ENCODE measurements around the gene NHS.

The NHS gene

DNA sequence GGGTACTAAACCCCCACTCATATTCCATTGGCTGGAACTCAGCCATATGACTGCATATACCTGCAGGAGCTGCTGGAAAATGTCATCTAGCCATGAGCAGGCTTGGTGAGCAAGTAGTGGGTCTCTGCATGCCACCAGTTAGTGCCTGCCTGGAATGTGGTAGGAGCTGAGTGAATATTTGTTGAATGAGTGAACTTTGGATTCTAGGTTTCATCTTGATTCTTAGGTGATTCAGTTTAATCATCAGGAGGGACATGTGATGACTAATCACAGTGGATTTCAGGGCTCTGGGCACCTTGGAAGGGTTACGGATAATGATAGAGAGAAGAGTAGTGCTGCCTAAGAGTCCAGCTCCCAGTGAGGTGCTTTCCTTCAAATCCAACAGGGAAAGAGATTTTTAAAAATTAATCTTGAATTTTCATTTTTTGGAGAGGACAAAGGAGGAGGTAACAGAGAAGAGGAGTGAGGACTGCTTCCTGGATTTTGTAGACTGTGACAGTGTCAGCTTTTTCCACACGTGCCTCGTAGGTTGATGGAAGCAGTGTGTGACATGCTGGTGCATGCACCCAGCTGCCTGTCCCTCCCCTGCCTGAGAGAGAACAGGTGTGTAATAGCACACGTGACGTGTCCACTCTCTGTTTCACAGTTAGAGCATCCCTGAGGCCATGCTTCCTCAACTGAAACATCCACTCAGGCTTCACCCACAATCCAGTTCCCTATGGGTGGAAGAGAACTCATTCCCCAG, 30.4 kb downstream of the NHS start:
- peak; percentile 99 for FAIRE-seq
- peak; percentile 94 for DNase-seq (ENCODE audit: low spot score)

DNA sequence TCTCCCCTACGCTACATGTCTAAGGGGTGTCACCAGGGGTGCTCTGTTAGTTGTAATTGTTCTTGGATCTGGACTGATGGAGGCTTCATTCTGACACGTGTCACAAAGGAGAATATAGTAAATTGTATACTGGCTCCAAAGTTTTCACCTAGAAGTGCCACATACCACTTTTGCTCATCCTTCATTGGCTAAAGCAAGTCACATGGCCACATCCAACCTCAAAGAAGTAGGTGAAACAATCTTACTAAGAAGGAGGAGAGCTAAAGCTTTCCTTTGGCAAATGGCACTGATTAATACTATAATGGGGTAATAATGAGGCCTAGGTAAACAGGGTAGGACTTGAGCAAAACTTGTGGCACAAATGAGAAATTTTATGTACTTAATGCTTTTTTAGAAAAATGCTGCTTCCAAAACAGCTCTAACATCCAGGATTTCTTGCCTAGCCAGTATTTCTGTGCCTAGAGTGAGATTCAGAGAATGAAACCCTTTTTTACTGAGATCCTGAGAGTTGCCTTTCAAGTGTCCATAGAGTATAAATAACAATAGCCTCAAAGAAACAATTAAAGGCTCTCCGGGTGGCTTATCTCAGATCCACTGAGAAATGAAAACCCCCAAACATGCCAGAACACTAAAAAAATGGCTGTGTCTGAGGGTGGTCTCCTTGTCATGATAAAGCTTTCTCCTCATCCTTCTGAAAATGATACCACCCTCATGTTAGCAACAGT, 34.7 kb downstream of the NHS start:
- DNase-seq (ENCODE audit: low spot score) (no peak), FAIRE-seq (no peak)

- FAIRE-seq (no peak), DNase-seq (ENCODE audit: low spot score) (no peak)
Measured at GRCh38 chrX:17410651-17411050, 35.7 kb downstream of the NHS start.

GRCh38 chrX:17411205-17411604, 36.2 kb downstream of the NHS start:
- DNase-seq (ENCODE audit: low spot score): peak; percentile 51
- peak; percentile 71 for FAIRE-seq

- peak; percentile 95 for FAIRE-seq
Measured at GRCh38 chrX:17412692-17413091, 37.7 kb downstream of the NHS start.

GRCh38 chrX:17413228-17413627, 38.2 kb downstream of the NHS start:
- DNase-seq (ENCODE audit: low spot score) (peak; percentile 42), FAIRE-seq (no peak)

More at GRCh38 chrX:17412692-17413091, 37.7 kb downstream of the NHS start:
- DNase-seq (ENCODE audit: low spot score): peak; percentile 69

- no peak for FAIRE-seq
Measured at GRCh38 chrX:17414027-17414658, 39.1 kb downstream of the NHS start.

DNA sequence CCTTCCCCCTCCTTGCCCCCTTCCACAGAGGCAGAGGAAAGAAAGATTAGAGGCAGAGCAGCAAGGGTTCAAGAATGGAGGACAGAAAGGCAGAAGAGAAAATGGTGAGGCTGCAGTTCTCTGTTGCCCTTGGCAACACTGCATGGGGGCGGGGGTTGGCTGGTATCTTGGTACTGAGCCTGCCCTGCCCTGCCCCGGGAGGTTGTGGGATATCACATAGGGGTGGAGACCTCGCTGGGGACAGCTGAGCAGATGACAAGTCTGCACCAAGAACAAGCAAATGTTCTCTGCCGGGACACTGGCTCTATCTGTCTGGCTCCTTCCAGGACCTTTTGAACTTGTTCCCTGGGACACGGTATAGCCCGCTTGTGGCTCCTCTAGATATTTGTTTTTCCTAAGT, 39.8 kb downstream of the NHS start:
- no peak for FAIRE-seq

More at GRCh38 chrX:17414027-17414658, 39.1 kb downstream of the NHS start:
- no peak for DNase-seq (ENCODE audit: low spot score)

DNA sequence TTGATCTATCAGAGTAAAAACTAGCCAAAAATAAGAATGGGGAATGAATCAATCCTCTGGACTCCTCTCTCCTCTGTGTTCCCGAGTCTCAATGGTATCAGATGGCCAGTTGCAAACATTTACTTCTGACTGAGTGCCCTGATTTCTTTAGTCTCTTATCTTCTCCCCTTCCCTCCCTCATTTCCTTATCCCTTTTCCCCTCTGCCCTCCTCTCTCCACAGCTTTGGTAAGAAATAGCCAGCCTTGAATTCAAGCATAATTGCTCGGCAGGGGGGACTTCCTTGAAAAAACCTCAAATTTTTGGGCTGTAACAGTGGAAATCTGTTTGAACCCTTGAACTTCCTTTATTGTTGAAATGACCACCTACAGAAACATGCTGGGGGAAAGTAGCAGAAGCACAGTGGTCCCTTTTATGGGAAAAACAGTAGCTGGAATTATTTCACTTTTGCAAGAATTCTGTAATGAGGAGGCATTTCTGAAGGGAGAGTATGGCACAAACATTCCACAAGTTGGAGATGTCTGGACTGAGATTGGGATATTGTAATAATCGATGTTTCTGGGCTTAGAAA, 40.3 kb downstream of the NHS start:
- DNase-seq (ENCODE audit: low spot score) (no peak), FAIRE-seq (no peak)

More for the DNA sequence above, 39.8 kb downstream of the NHS start:
- DNase-seq (ENCODE audit: low spot score): no peak

GRCh38 chrX:17417372-17417771, 42.4 kb downstream of the NHS start:
- DNase-seq (ENCODE audit: low spot score) (no peak), FAIRE-seq (peak; percentile 52)

DNA sequence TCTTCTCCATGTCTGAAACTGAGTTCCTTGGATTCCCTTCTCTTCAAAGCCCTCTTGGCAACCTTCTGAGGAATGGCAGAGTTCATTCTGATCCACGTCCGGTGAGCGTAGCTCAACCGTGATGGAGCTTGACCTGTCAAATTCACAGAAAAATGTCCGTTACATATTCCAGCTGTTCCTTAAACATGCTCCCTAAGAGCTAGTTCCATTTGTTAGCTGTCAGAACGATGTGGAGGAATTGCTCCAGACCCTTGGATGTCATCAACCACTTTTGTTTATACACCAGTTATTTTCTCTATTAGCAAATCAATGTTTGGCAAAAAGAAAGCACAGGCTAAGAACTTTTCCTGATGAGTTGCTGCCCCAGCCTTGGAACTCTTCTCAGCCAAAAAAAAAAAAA, 50.1 kb downstream of the NHS start:
- FAIRE-seq (no peak), DNase-seq (ENCODE audit: low spot score) (no peak)

DNA sequence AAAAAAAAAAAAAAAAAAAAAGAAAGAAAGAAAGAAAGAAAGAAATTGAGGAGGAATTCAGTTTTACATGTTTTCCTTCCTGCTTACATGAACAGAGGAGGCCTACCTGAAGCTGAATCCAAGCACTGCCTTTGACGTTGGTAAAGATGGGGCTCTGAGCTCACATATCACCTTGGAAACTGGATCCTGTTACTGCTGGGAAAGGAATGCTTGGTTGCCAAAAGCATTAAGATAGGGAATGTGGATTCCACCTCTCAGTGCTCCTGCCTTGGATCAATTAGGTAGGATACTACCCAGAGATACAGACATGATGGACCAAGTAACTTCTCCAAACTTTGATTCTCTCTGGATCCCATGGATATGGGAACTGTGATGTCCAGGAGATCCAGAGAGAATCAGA, 50.6 kb downstream of the NHS start:
- no peak for FAIRE-seq
- no peak for DNase-seq (ENCODE audit: low spot score)

DNA sequence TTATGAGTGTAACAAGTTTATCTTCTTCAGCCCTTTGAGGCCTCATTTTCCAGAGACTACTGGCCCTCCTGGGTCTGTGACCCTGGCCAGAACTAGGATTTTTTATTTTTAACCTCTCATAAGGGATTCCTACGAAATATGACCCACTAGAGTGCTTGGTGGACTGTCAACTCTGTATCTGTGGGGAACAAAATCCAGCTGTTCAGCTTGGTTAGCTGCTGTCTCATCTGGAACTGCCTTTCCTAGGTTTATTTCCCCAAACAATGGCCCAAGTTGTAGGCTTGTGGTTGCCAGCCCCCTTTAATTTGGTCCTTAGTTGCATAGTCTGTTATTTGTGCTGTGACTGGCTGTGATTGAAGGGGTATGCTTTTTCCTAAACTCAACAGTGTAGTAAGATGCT, 56.2 kb downstream of the NHS start:
- no peak for DNase-seq (ENCODE audit: low spot score)
- FAIRE-seq: no peak

DNA sequence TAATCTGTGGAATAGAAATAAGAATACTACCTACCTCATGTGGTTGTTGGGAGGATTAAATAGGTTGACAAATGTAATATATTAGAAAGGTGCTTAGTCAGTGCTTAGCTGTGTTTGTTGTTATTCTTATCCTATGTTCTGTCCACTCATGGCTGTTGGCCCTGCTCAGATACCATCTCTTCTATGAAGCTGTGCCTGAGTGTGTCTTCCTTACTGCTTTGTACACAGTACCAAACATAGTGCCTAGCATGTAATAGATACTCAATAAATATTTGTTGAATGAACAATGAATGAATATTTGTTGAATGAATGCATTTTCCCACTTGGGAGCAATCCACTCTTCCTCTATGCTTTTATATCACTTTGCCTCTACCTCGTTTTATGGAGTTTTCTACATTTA, 57.2 kb downstream of the NHS start:
- DNase-seq (ENCODE audit: low spot score) (no peak), FAIRE-seq (no peak)

GRCh38 chrX:17433965-17434364, 59.0 kb downstream of the NHS start:
- FAIRE-seq (no peak), DNase-seq (ENCODE audit: low spot score) (no peak)

DNA sequence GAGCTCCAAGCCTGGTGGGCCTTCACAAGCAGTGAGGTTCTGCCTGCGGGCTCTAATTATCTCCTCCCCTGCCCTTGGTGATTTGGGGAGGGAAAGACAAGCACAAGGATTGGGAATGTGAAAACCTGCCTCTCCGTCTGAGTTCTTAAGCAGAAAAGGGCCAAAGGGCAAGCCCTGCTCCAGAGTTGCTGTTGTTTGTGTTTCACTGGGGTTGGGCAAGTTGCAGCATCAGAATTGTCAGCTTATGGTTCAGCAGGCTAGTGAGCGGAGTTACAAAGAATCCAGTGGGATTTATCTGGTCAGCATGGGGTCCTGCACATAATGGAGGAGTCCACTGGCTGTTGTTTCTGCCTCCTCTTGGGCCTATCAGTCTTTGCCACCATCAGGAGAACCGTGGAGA, 60.5 kb downstream of the NHS start:
- FAIRE-seq: no peak

DNA sequence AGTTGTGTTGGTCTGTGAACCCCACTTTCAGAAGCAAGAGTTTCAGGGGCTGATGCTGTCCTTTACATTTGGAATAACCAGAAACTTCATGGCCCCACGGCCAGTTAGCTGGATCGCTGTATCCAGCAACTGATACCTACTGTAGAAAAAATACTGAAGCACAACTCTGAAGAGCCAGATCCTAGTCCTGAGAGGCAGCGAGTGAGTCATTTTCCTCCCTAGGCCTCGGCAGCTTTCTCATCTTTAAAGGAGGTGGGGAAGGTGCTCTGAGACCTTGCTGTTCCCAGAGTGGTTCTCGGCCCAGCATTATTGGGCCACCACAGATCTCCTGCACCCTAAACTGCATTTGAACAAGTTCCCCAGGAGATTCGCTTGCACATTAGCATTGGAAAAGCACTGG, 63.2 kb downstream of the NHS start:
- no peak for FAIRE-seq
- no peak for DNase-seq (ENCODE audit: low spot score)

More for the DNA sequence above, 60.5 kb downstream of the NHS start:
- DNase-seq (ENCODE audit: low spot score): no peak

DNA sequence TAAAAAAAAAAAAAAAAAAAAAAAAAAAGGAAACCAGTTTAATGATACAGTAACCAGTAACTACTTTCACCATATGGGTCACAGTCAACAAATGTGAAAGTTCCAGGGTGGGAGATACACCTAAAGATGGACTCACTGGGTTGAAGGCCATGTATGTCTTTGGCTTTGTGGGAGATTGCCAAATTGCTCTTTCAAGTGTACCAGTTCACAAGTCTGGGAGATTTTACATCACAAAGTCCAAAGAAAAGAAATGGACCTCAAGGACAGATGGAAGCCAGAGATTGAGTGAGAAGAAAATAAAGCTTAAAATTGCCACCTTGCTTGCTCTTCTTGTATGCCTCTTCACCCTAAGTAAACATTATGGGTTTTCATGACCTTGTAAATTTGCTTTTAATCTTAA, 65.3 kb downstream of the NHS start:
- DNase-seq (ENCODE audit: low spot score) (no peak), FAIRE-seq (no peak)

GRCh38 chrX:17440836-17441235, 65.8 kb downstream of the NHS start:
- DNase-seq (ENCODE audit: low spot score) (no peak), FAIRE-seq (no peak)

GRCh38 chrX:17441965-17442364, 67.0 kb downstream of the NHS start:
- FAIRE-seq: peak; percentile 75
- peak; percentile 66 for DNase-seq (ENCODE audit: low spot score)

DNA sequence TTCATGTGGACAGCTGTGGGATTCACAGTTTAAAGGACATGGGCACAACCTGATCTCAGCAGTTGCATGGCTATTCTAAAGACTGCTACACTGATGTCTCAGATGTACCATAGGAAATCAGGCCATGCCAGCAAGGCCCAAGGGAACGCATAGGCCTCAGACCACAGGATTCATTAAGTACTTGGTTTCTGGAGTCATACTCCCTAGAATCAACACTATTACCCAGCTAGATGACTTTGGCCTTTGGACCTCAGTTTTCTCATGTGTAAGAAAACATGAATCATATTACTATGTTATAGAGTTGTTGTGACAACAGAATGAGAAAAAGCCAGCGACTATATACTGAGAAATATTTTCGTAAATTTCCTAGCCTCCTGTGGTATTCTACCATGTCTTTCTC, 67.9 kb downstream of the NHS start:
- FAIRE-seq (no peak), DNase-seq (ENCODE audit: low spot score) (peak; percentile 4)

DNA sequence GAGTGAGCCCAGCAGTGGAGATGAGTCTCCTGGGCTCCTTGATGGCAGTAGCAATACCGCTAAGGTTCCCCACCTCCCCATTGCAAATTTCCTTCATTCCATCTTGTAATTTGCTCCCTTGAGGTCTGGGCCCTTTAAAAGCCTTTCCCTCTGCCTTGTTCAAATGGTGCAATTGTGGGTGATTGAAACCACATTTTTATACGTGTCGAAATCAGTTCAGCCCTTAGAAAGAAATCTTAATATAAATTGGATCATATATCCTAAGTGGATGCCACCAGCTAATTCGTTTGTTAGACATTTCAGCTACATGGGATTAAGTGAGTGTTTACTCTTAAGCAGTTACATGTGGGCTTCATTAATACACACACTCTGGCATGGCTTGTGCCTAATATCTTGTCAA, 68.6 kb downstream of the NHS start:
- FAIRE-seq: no peak
- no peak for DNase-seq (ENCODE audit: low spot score)
